ENCODE measurements around the gene RBM17. TPM values are rescaled to one million over a fixed set of nuclear protein-coding genes. Genes with fewer than 3 reads are reported as not detected.
A peak's percentile ranks its signal among the peaks of the same experiment; 100 is the strongest.

RBM17 gene
- total and polyA plus RNA-seq, 4 donors, result 65.5 to 103 (median 80.6) TPM

DNA sequence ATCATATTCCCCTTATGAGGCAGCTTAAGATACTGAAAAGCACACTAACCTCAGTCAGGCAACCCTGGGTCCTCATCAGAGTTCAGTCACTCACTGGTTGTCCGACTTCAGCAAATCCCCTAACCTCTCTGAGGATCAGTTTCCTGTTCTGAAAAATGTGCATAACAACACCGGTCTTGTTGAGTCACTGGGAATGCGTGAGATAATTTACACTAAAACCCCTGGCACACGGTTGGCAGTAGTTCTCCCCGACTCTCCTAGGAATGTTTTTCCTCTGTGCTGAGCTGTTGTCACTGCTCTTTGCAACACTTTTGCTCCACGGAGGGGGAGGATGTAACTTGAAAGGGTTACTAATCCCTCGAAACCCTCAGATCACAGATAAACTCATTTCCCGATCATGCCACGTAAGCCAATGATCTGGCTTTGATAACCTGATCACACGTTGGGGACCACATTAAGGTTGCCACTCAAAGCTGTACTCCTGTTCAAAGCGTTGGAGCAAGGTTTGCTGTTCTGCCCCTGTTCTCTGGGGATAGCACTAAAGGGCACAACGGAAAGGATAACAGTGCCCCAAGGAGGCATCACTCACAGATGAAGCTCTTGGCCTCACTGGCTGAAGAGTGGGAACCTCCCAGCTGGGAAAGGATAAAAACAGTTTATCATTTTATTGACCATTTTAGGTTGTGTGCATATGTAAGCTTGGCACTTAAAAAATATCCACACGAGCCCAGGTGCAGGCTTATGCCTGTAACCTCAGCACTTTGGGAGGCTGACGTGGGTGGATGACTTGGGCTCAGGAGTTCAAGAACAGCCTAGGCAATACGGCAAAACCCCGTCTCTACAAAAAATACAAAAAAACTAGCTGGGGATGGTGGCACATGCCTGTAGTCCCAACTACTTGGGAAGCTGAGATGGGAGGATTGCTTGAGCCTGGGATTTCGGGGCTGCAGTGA is 5.0 kb upstream of the RBM17 start:
- TF ChIP-seq, protein P1, sequence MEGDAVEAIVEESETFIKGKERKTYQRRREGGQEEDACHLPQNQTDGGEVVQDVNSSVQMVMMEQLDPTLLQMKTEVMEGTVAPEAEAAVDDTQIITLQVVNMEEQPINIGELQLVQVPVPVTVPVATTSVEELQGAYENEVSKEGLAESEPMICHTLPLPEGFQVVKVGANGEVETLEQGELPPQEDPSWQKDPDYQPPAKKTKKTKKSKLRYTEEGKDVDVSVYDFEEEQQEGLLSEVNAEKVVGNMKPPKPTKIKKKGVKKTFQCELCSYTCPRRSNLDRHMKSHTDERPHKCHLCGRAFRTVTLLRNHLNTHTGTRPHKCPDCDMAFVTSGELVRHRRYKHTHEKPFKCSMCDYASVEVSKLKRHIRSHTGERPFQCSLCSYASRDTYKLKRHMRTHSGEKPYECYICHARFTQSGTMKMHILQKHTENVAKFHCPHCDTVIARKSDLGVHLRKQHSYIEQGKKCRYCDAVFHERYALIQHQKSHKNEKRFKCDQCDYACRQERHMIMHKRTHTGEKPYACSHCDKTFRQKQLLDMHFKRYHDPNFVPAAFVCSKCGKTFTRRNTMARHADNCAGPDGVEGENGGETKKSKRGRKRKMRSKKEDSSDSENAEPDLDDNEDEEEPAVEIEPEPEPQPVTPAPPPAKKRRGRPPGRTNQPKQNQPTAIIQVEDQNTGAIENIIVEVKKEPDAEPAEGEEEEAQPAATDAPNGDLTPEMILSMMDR (IDR thresholded peaks at IDR 0.05; ENCODE audit: control extremely low read depth, extremely low read depth), result no peak
- 50 to 68% methylated on average over 17 of the region's 17 CpGs for WGBS, 2 donors
- no peaks in the 10 kb centered on the region for H3K36me3 ChIP-seq (ENCODE audit: control insufficient read depth in 4 of 4, insufficient read depth in 4 of 4, low read length in 4 of 4)
- no peak overlapping the region for H3K9ac ChIP-seq (ENCODE audit: insufficient read depth in 1 of 2, low read length in 2 of 2)
- ATAC-seq (ENCODE audit: insufficient read depth, low FRiP score) (no peak), DNase-seq (peak in 1 of 3 donors; percentile 8)
- H3K4me3 ChIP-seq, result no peak overlapping the region
- peak overlapping the region in 1 of 2 donors; percentile 26 for H3K27ac ChIP-seq (ENCODE audit: low read depth in 1 of 2, low read length in 1 of 2)
- H3K9me3 ChIP-seq (ENCODE audit: control insufficient read depth in 4 of 4, insufficient read depth in 3 of 4, low read length in 3 of 4), result no peaks in the 10 kb centered on the region
- peaks cover 0 to 18% (median 0%) of the 10 kb centered on the region in 5 donors for H3K4me1 ChIP-seq (ENCODE audit: control insufficient read depth in 5 of 5, insufficient read depth in 5 of 5, low read length in 5 of 5)
- H3K27me3 ChIP-seq (ENCODE audit: control insufficient read depth in 3 of 3, insufficient read depth in 3 of 3, low read length in 2 of 3), result peaks cover 0 to 10% (median 0%) of the 10 kb centered on the region in 3 donors

DNA sequence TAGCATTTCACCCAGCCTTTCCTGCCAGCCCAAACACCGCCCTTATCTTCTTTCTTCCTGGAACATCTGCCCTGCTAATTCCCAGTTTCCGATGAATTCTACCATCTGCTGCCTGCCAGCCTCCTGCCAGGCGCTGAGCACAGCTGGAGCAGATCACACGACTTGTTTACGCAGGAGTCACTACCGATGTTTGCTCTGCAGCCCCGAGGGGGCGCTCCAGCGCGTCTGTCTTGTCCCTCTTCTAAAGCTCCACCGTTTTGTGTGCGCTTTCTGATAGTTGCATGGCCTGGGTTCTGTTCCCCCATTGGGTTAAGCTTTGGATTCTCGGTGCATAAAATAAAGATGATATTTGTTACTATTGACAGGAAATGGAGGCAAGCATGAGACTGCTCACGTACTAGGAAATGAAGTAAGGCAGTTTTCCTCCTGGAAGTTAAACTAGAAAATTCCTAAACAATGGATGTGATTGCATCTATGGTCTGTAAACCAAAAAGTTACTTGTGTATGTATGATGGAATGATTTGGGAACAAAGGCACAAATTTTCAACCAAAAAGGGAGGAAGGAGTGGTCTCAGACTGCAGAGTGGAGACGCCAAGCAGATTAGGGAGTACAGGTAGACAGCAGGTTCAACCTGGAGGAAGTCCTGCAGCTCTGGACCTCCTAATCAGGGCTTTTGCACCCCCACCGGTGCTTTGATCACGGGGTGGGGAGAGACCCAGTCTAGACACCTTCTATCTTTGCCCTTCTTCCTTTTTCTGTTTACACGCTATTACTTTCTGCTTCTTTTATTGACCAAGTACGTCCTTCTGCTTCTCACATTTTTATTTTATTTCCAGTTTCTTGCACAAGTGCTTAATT is 2.2 kb upstream of the RBM17 start:
- peak overlapping the region; percentile 7 to 27 for H3K27ac ChIP-seq (ENCODE audit: low read depth in 1 of 2, low read length in 1 of 2)
- DNase-seq, result peak; percentile 92 to 96 (median 94)
- TF ChIP-seq, protein P1 (IDR thresholded peaks at IDR 0.05; ENCODE audit: control extremely low read depth, extremely low read depth), result peak; percentile 65
- H3K4me3 ChIP-seq, result no peak overlapping the region
- H3K9me3 ChIP-seq (ENCODE audit: control insufficient read depth in 4 of 4, insufficient read depth in 3 of 4, low read length in 3 of 4), result no peaks in the 10 kb centered on the region
- H3K4me1 ChIP-seq (ENCODE audit: control insufficient read depth in 5 of 5, insufficient read depth in 5 of 5, low read length in 5 of 5), result peaks cover 0 to 33% (median 11%) of the 10 kb centered on the region in 5 donors
- H3K27me3 ChIP-seq (ENCODE audit: control insufficient read depth in 3 of 3, insufficient read depth in 3 of 3, low read length in 2 of 3), result peaks cover 0 to 10% (median 0%) of the 10 kb centered on the region in 3 donors
- no peaks in the 10 kb centered on the region for H3K36me3 ChIP-seq (ENCODE audit: control insufficient read depth in 4 of 4, insufficient read depth in 4 of 4, low read length in 4 of 4)
- ATAC-seq (ENCODE audit: insufficient read depth, low FRiP score), result no peak
- H3K9ac ChIP-seq (ENCODE audit: insufficient read depth in 1 of 2, low read length in 2 of 2), result peak overlapping the region in 1 of 2 donors; percentile 19
- WGBS, 2 donors, result 12 to 15% methylated on average over 19 of the region's 19 CpGs

DNA sequence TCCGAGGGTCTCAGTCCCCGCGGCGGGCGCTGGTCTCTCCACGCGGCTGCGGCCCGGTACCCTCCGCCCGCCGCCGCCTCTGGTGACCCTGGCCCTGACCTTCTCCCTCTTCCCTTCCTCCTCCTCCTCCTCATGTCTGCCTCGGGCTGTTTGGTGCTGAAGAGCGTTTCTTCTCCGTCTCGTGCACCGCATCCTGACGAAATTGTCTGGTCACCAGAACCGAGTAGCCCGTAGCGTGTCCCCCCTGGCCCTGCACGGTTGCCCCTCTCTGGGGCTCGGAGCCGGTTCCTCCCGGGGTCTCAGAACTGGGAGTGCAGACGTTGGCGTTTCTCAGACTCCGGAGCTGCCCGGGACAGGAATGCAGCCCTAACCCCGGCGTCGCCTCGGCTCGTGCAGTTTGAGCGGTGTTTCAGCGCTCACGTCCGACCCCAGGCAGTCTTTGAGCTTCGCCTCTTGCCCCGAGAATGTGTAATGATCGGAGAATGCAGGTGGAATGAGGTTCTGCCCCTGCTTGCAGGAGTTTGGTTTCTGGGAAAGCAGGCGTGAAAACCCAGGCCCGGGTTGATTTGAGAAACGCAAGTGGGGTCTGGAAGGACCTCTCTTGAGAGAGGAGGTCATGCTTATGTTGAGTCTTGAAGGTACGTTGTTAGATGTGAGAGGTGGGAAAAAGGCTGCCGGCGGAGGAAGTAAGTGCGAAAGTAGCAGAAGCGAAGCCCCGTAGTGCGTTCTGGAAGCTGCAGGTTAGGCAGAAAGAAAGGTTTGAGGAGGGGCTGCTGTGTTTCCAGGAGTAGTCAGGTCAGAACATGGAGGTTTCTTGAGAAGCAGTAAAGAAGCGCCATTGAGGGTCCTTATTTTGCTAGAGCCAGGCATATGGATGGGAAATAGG is 743 bp downstream of the RBM17 start:
- Histone ChIP-seq H3K4me3 (peak overlapping the region; percentile 78), H3K27me3 (ENCODE audit: control insufficient read depth in 3 of 3, insufficient read depth in 3 of 3, low read length in 2 of 3) (no peaks in the 10 kb centered on the region), H3K4me1 (ENCODE audit: control insufficient read depth in 5 of 5, insufficient read depth in 5 of 5, low read length in 5 of 5) (peaks cover 0 to 27% (median 11%) of the 10 kb centered on the region in 5 donors), H3K9me3 (ENCODE audit: control insufficient read depth in 4 of 4, insufficient read depth in 3 of 4, low read length in 3 of 4) (no peaks in the 10 kb centered on the region), H3K27ac (ENCODE audit: low read depth in 1 of 2, low read length in 1 of 2) (peak overlapping the region; percentile 84 to 99), H3K36me3 (ENCODE audit: control insufficient read depth in 4 of 4, insufficient read depth in 4 of 4, low read length in 4 of 4) (no peaks in the 10 kb centered on the region), H3K9ac (ENCODE audit: insufficient read depth in 1 of 2, low read length in 2 of 2) (peak overlapping the region; percentile 69 to 76)
- ATAC-seq (ENCODE audit: insufficient read depth, low FRiP score), result peak; percentile 3
- 1% methylated on average over 52 to 53 of the region's 53 CpGs for WGBS, 2 donors
- TF ChIP-seq, protein P1 (IDR thresholded peaks at IDR 0.05; ENCODE audit: control extremely low read depth, extremely low read depth), result no peak
- DNase-seq, result peak; percentile 34 to 37 (median 34)
